ENCODE results near the gene THAP11.
"Not testable (repeated sequence)": the region's sequence is repeated elsewhere in the genome, so short reads cannot be mapped to it uniquely, and the experiment has no call there.

The THAP11 gene

GRCh38 chr16:67834242-67834614, 7.9 kb upstream of the THAP11 start:
- DNase-seq (ENCODE audit: low read depth, low spot score): no peak

- DNase-seq (ENCODE audit: low read depth, low spot score): not testable (repeated sequence)
Measured at GRCh38 chr16:67837190-67837589, 4.9 kb upstream of the THAP11 start.

- no peak for DNase-seq (ENCODE audit: low read depth, low spot score)
Measured at GRCh38 chr16:67837811-67838210, 4.3 kb upstream of the THAP11 start.

GRCh38 chr16:67841198-67841815, 813 bp upstream of the THAP11 start:
- no peak for DNase-seq (ENCODE audit: low read depth, low spot score)

- peak; percentile 79 for DNase-seq (ENCODE audit: low read depth, low spot score)
Measured at GRCh38 chr16:67842509-67843342, 606 bp downstream of the THAP11 start.

GRCh38 chr16:67843343-67843765, 1.2 kb downstream of the THAP11 start:
- no peak for DNase-seq (ENCODE audit: low read depth, low spot score)

GRCh38 chr16:67844497-67844896, 2.4 kb downstream of the THAP11 start:
- peak; percentile 54 for DNase-seq (ENCODE audit: low read depth, low spot score)

GRCh38 chr16:67845291-67846062, 3.4 kb downstream of the THAP11 start:
- DNase-seq (ENCODE audit: low read depth, low spot score): no peak

GRCh38 chr16:67846063-67846319, 3.9 kb downstream of the THAP11 start:
- no peak for DNase-seq (ENCODE audit: low read depth, low spot score)

- DNase-seq (ENCODE audit: low read depth, low spot score): peak; percentile 99
Measured at GRCh38 chr16:67846320-67847063, 4.4 kb downstream of the THAP11 start, which contains the start of gene NUTF2. Gene NUTF2 (plus strand): TSS chr16:67846933. CDS start chr16:67865131, 18,198 bp downstream.

GRCh38 chr16:67847064-67847861, 5.1 kb downstream of the THAP11 start, which contains the start of gene CENPT:
Gene CENPT (minus strand): TSS chr16:67847693. CDS start chr16:67833859, 13,834 bp downstream.
- peak; percentile 89 for DNase-seq (ENCODE audit: low read depth, low spot score)

GRCh38 chr16:67848118-67848517, 6.0 kb downstream of the THAP11 start:
- DNase-seq (ENCODE audit: low read depth, low spot score): no peak

GRCh38 chr16:67853670-67854069, 11.6 kb downstream of the THAP11 start:
- no peak for DNase-seq (ENCODE audit: low read depth, low spot score)

- no peak for DNase-seq (ENCODE audit: low read depth, low spot score)
Measured at GRCh38 chr16:67855789-67856188, 13.7 kb downstream of the THAP11 start.

- DNase-seq (ENCODE audit: low read depth, low spot score): no peak
Measured at GRCh38 chr16:67856927-67857546, 14.9 kb downstream of the THAP11 start.

- DNase-seq (ENCODE audit: low read depth, low spot score): peak; percentile 71
Measured at GRCh38 chr16:67857547-67858233, 15.6 kb downstream of the THAP11 start.

GRCh38 chr16:67858500-67858899, 16.4 kb downstream of the THAP11 start:
- no peak for DNase-seq (ENCODE audit: low read depth, low spot score)

- DNase-seq (ENCODE audit: low read depth, low spot score): peak; percentile 59
Measured at GRCh38 chr16:67860589-67861398, 18.7 kb downstream of the THAP11 start.

GRCh38 chr16:67861877-67862276, 19.8 kb downstream of the THAP11 start:
- DNase-seq (ENCODE audit: low read depth, low spot score): no peak

All from ELF-1 (cell line).